Epidermal melanocyte (primary cell): ENCODE results near the gene EHBP1.

Source experiments
- DNase-seq: peaks from one replicate; pipeline ENCODE4 v3.0.0; 2011; ENCODE audit warnings: low spot score; ENCODE audit not compliant: insufficient read length

EHBP1 gene

GRCh38 chr2:62783679-62784078 lies 78.2 kb downstream of the EHBP1 start:
- no peak for DNase-seq

GRCh38 chr2:62784341-62784740 lies 78.8 kb downstream of the EHBP1 start:
- DNase-seq: no peak

- no peak for DNase-seq
Measured at GRCh38 chr2:62785216-62785615, 79.7 kb downstream of the EHBP1 start.

GRCh38 chr2:62785810-62786597 lies 80.5 kb downstream of the EHBP1 start:
- no peak for DNase-seq

- DNase-seq: no peak
Measured at GRCh38 chr2:62787386-62787785, 81.9 kb downstream of the EHBP1 start.

GRCh38 chr2:62789518-62789917 lies 84.0 kb downstream of the EHBP1 start:
- no peak for DNase-seq

GRCh38 chr2:62789918-62790317 lies 84.4 kb downstream of the EHBP1 start:
- no peak for DNase-seq

- no peak for DNase-seq
Measured at GRCh38 chr2:62792408-62792807, 86.9 kb downstream of the EHBP1 start.

- no peak for DNase-seq
Measured at GRCh38 chr2:62793213-62793612, 87.7 kb downstream of the EHBP1 start.

- peak; percentile 42 for DNase-seq
Measured at GRCh38 chr2:62794791-62795190, 89.3 kb downstream of the EHBP1 start.

GRCh38 chr2:62795341-62795740 lies 89.8 kb downstream of the EHBP1 start:
- no peak for DNase-seq

GRCh38 chr2:62797107-62797506 lies 91.6 kb downstream of the EHBP1 start:
- DNase-seq: no peak

GRCh38 chr2:62800618-62801017 lies 95.1 kb downstream of the EHBP1 start:
- DNase-seq: no peak

GRCh38 chr2:62801110-62801509 lies 95.6 kb downstream of the EHBP1 start:
- DNase-seq: no peak

- no peak for DNase-seq
Measured at GRCh38 chr2:62801814-62802523, 96.5 kb downstream of the EHBP1 start.

- DNase-seq: no peak
Measured at GRCh38 chr2:62803961-62804360, 98.4 kb downstream of the EHBP1 start.

GRCh38 chr2:62806231-62806630 lies 100.7 kb downstream of the EHBP1 start:
- no peak for DNase-seq

GRCh38 chr2:62808554-62808953 lies 103.0 kb downstream of the EHBP1 start:
- no peak for DNase-seq

GRCh38 chr2:62811086-62811485 lies 105.6 kb downstream of the EHBP1 start:
- no peak for DNase-seq

- no peak for DNase-seq
Measured at GRCh38 chr2:62811972-62812371, 106.5 kb downstream of the EHBP1 start.

GRCh38 chr2:62812921-62813825 lies 107.7 kb downstream of the EHBP1 start:
- no peak for DNase-seq

GRCh38 chr2:62814123-62814522 lies 108.6 kb downstream of the EHBP1 start:
- DNase-seq: no peak
